H1 (cell line): ENCODE results near the gene DPP10. TPM values are rescaled to one million over a fixed set of nuclear protein-coding genes. Genes with fewer than 3 reads are reported as not detected.
"Not testable (repeated sequence)": the region's sequence is repeated elsewhere in the genome, so short reads cannot be mapped to it uniquely, and the experiment has no call there.

Source experiments
- CTCF ChIA-PET: fragments of 300-600 bp; sonication (Branson Sonifier 250); formaldehyde crosslinking; loops from one replicate; lab custom pipeline; 2021; ENCODE audit not compliant: partially characterized antibody; lab: Charles Lee
- POLR2A ChIA-PET: fragments of 300-600 bp; sonication (Branson Sonifier 250); formaldehyde crosslinking; loops from one replicate; lab custom pipeline; 2021; ENCODE audit warnings: inconsistent platforms; ENCODE audit not compliant: partially characterized antibody; lab: Charles Lee
- DNase-seq, 2 experiments: peaks; one replicate each; pipeline versions ENCODE4 v3.0.0 to v3.0.0-alpha.2; 2010 to 2022; ENCODE audit warnings: low spot score in 2 of 2, low read depth in 1 of 2, mixed read lengths in 1 of 2
- FAIRE-seq: peaks from 2 replicates; lab custom pipeline; 2011; peaks lifted over from hg19 to GRCh38; lab: Jason Lieb, UNC
- H2AFZ ChIP-seq: 2 replicates; pipeline ENCODE4 v1.8.1; 2012; ENCODE audit warnings: low read length, inconsistent platforms
- H2AK5ac ChIP-seq: 2 replicates; pipeline ENCODE4 v1.6.1; 2013; ENCODE audit warnings: low read depth, low read length
- H2BK120ac ChIP-seq: replicated peaks from 2 replicates; pipeline ENCODE3; 2013; ENCODE audit warnings: low read depth, low read length, inconsistent platforms
- H2BK12ac ChIP-seq: 2 replicates; pipeline ENCODE4 v1.6.1; 2013; ENCODE audit warnings: low read depth, low read length
- H2BK15ac ChIP-seq: 2 replicates; pipeline ENCODE4 v1.6.1; 2013; ENCODE audit warnings: low read length
- H2BK20ac ChIP-seq: 2 replicates; pipeline ENCODE4 v1.6.1; 2013; ENCODE audit warnings: low read length
- H2BK5ac ChIP-seq: 2 replicates; pipeline ENCODE4 v1.6.1; 2013; ENCODE audit warnings: low read depth, low read length
- H3K14ac ChIP-seq: 2 replicates; pipeline ENCODE4 v1.6.1; 2013; ENCODE audit warnings: inconsistent platforms; ENCODE audit not compliant: insufficient read length
- H3K18ac ChIP-seq: 2 replicates; pipeline ENCODE4 v1.6.1; 2013; ENCODE audit warnings: low read length; ENCODE audit errors: extremely low read depth
- H3K23ac ChIP-seq: 2 replicates; pipeline ENCODE4 v1.6.1; 2013; ENCODE audit warnings: inconsistent platforms; ENCODE audit not compliant: insufficient read length
- H3K23me2 ChIP-seq: 2 replicates; pipeline ENCODE4 v1.6.1; 2013; ENCODE audit warnings: low read depth, low read length
- H3K27ac ChIP-seq: 2 replicates; pipeline ENCODE4 v1.6.1; 2011; ENCODE audit warnings: low read depth, low read length, inconsistent platforms
- H3K27me3 ChIP-seq, 4 experiments: replicated peaks in 1 of 4; 1 replicate in 1 of 4; 2 replicates in 3 of 4; pipeline versions ENCODE4 v1.6.1 to v1.8.1; 2011 to 2013; ENCODE audit warnings: low read length in 3 of 4, mild to moderate bottlenecking in 3 of 4, inconsistent platforms in 2 of 4, mixed read lengths in 2 of 4, moderate library complexity in 1 of 4; ENCODE audit not compliant: control insufficient read depth in 3 of 4, insufficient read depth in 3 of 4; ENCODE audit errors: extremely low read depth in 1 of 4
- H3K36me3 ChIP-seq, 4 experiments: 2 replicates each; pipeline versions ENCODE4 v1.6.1 to v1.8.1; 2011 to 2013; ENCODE audit warnings: mild to moderate bottlenecking in 4 of 4, low read length in 3 of 4, moderate library complexity in 2 of 4, control low read depth in 1 of 4, inconsistent platforms in 1 of 4; ENCODE audit not compliant: insufficient read depth in 4 of 4, control insufficient read depth in 2 of 4
- H3K4ac ChIP-seq: replicated peaks from 2 replicates; pipeline ENCODE3; 2013; ENCODE audit warnings: low read length, low read depth, mixed read lengths, inconsistent platforms; ENCODE audit not compliant: insufficient read length
- H3K4me1 ChIP-seq, 4 experiments: replicated peaks in 1 of 4; 1 replicate in 1 of 4; 2 replicates in 3 of 4; pipeline versions ENCODE4 v1.6.1 to v1.8.1; 2011 to 2013; ENCODE audit warnings: low read length in 3 of 4, inconsistent platforms in 2 of 4, mixed read lengths in 1 of 4; ENCODE audit not compliant: insufficient read depth in 4 of 4, control insufficient read depth in 3 of 4
- H3K4me2 ChIP-seq, 2 experiments: 2 replicates each; pipeline versions ENCODE4 v1.6.1 to v1.8.1; 2011 to 2013; ENCODE audit warnings: low read depth in 2 of 2, low read length in 2 of 2, control low read depth in 1 of 2, inconsistent platforms in 1 of 2, mild to moderate bottlenecking in 1 of 2; ENCODE audit not compliant: insufficient read depth in 1 of 2
- H3K4me3 ChIP-seq, 4 experiments: fragments of 200-600, 300-600 bp in 1 of 4; sonication (generic), shearing (Covaris generic), sonication (Bioruptor Twin) in 1 of 4; 2 replicates each; pipeline versions ENCODE4 v1.5.1 to v1.8.1; 2011 to 2016; ENCODE audit warnings: low read length in 4 of 4, low read depth in 3 of 4, control low read depth in 2 of 4, inconsistent platforms in 2 of 4, mild to moderate bottlenecking in 2 of 4, mixed read lengths in 1 of 4, moderate library complexity in 1 of 4; ENCODE audit not compliant: insufficient read depth in 2 of 4; ENCODE audit errors: extremely low read depth in 1 of 4
- H3K56ac ChIP-seq: replicated peaks from 2 replicates; pipeline ENCODE3; 2013; ENCODE audit warnings: low read depth, mild to moderate bottlenecking, mixed read lengths, low read length, inconsistent platforms; ENCODE audit not compliant: insufficient read length
- H3K79me1 ChIP-seq: 2 replicates; pipeline ENCODE4 v1.6.1; 2013; ENCODE audit warnings: low read depth, low read length, control low read depth
- H3K79me2 ChIP-seq, 2 experiments: 2 replicates each; pipeline versions ENCODE4 v1.6.1 to v1.8.1; 2012 to 2013; ENCODE audit warnings: low read length in 2 of 2, mild to moderate bottlenecking in 2 of 2, inconsistent platforms in 1 of 2; ENCODE audit not compliant: insufficient read depth in 2 of 2, control insufficient read depth in 1 of 2
- H3K9ac ChIP-seq, 4 experiments: replicated peaks in 1 of 4; 1 replicate in 1 of 4; 2 replicates in 3 of 4; pipeline versions ENCODE4 v1.6.1 to v1.8.1; 2011 to 2013; ENCODE audit warnings: low read depth in 3 of 4, low read length in 3 of 4, control low read depth in 2 of 4, mild to moderate bottlenecking in 2 of 4, moderate library complexity in 2 of 4, inconsistent platforms in 1 of 4; ENCODE audit errors: extremely low read depth in 1 of 4
- H3K9me3 ChIP-seq, 2 experiments: 2 replicates each; pipeline versions ENCODE4 v1.6.1 to v1.8.1; 2012 to 2013; ENCODE audit warnings: mild to moderate bottlenecking in 2 of 2, moderate library complexity in 2 of 2, control low read depth in 1 of 2, inconsistent platforms in 1 of 2, low read depth in 1 of 2, low read length in 1 of 2, mixed read lengths in 1 of 2; ENCODE audit not compliant: insufficient read depth in 2 of 2
- H4K20me1 ChIP-seq, 2 experiments: replicated peaks in 1 of 2; 2 replicates each; pipeline versions ENCODE3 to v1.8.1; 2011 to 2013; ENCODE audit warnings: inconsistent platforms in 2 of 2, low read length in 2 of 2, mild to moderate bottlenecking in 1 of 2; ENCODE audit not compliant: insufficient read depth in 2 of 2, control insufficient read depth in 1 of 2
- H4K5ac ChIP-seq: 2 replicates; pipeline ENCODE4 v1.6.1; 2013; ENCODE audit warnings: low read length, low read depth, mixed read lengths, inconsistent platforms; ENCODE audit not compliant: insufficient read length
- H4K8ac ChIP-seq: 2 replicates; pipeline ENCODE4 v1.8.0; 2013; ENCODE audit warnings: mild to moderate bottlenecking, moderate library complexity, low read length, inconsistent platforms; ENCODE audit not compliant: insufficient read depth; ENCODE audit errors: extremely low read depth
- H4K91ac ChIP-seq: replicated peaks from 2 replicates; pipeline ENCODE3; 2013; ENCODE audit warnings: low read length, mixed read lengths, inconsistent platforms; ENCODE audit not compliant: insufficient read length
- POLR2AphosphoS5 ChIP-seq: IDR thresholded peaks from 2 replicates; pipeline ENCODE4 v1.6.1; 2011; ENCODE audit warnings: low read depth, low read length
- WGBS, 2 experiments: shearing (Covaris generic) in 1 of 2; methylation state at CpG; one replicate each; pipeline versions ENCODE4 v1.1.6 to v1.1.7; 2013 to 2015; ENCODE audit warnings: low lambda C conversion rate in 2 of 2, mixed read lengths in 2 of 2, inconsistent platforms in 1 of 2, low coverage in 1 of 2, missing lambda C conversion rate in 1 of 2; ENCODE audit not compliant: insufficient replicate concordance in 2 of 2, insufficient coverage in 1 of 2, insufficient read length in 1 of 2; ENCODE audit errors: extremely low coverage in 1 of 2, missing lambda C conversion rate in 1 of 2; 5-methylcytosine and 5-hydroxymethylcytosine counted together
- polyA plus RNA-seq, 7 experiments: library from polyadenylated mRNA; depleted of rRNA in 3 of 7; stranded (reverse) in 5 of 7; unstranded in 2 of 7; fragments of >200 nt in 5 of 7; fragments of 200-250 nt in 2 of 7; gene quantifications; 1 replicate in 5 of 7; 2 replicates in 1 of 7; 4 replicates in 1 of 7; pipeline versions ENCODE4 v1.2.1 to v1.2.3, GENCODE V29; 2011 to 2013; ENCODE audit warnings: missing spikeins in 2 of 7, mixed read lengths in 2 of 7
- total RNA-seq: library from RNA; stranded (reverse); fragmentation: NEBNext Ultra II Directional; extraction: Animal tissue kit (Norgen Biotek cat#: 25700); gene quantifications from 2 replicates; pipeline ENCODE4 v1.2.1, GENCODE V29; 2021

DPP10 gene
- total and polyA plus RNA-seq, 2 of the 8 experiments (the other 6 are each of a cell fraction or from before 2014, with no cell fraction given): 3.3 to 7.2 TPM

DNA sequence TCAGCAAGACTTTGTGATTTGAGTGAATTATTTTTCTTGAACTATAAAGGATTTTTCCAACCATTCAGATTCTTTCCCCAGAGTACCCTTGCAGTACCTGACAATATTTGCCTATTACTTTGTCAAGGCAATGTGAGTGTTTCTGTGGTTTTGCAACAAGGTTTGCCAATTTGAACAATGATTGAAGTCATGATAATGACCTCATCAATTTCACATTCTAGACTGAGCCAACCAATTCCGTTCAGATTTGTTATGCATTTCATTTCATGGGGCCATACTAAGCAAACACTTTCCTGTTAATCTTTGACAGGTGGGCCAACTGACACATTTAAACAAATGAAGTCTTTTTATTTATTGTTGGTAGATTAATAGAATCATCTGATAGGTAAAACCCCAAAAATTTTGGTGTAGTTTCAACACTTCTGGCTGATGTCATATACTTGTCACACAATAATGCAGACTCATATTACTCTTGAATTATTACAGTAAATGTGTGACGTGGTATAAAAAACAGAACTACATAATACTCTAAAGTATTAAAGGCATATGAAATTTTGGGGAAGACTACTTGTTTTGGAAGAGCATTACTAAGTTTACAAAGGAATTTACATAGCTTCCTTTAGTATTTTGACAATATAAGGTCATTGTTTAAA, 526.4 kb downstream of the DPP10 start (continued):
- no peak for TF ChIP-seq POLR2AphosphoS5
- TF ChIP-seq, all 59 proteins: peak for 0

DNA sequence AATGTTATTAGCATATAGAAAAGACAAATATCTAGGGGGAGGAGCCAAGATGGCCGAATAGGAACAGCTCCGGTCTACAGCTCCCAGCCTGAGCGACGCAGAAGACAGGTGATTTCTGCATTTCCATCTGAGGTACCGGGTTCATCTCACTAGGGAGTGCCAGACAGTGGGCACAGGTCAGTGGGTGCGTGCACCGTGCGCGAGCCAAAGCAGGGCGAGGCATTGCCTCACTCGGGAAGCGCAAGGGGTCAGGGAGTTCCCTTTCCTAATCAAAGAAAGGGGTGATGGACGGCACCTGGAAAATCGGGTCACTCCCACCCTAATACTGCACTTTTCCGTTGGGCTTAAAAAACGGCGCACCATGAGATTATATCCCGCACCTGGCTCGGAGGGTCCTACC, 561.9 kb downstream of the DPP10 start:
- WGBS, 2 experiments: 98% methylated on average over 10 of the region's 19 CpGs; no CpG with 5 or more reads in 1 of the 2 experiments
- H3K4me2 ChIP-seq, H3K79me1 ChIP-seq, H2BK20ac ChIP-seq, POLR2A ChIA-PET, FAIRE-seq, H3K9me3 ChIP-seq, DNase-seq, H2BK5ac ChIP-seq, H3K14ac ChIP-seq, H3K23me2 ChIP-seq, H3K79me2 ChIP-seq, H3K56ac ChIP-seq, H3K23ac ChIP-seq, H3K4me3 ChIP-seq, H3K27me3 ChIP-seq, H3K36me3 ChIP-seq, CTCF ChIA-PET, H4K8ac ChIP-seq, H3K9ac ChIP-seq, H2BK12ac ChIP-seq, H3K4me1 ChIP-seq, H2BK120ac ChIP-seq, H4K91ac ChIP-seq, H4K20me1 ChIP-seq, H3K27ac ChIP-seq, H2AK5ac ChIP-seq, H4K5ac ChIP-seq, H2BK15ac ChIP-seq, H2AFZ ChIP-seq, H3K18ac ChIP-seq, H3K4ac ChIP-seq: not testable (repeated sequence)
